ENCODE measurements around the gene TGM6.

TGM6 gene

GRCh38 chr20:2350606-2351005 is 30.1 kb upstream of the TGM6 start:
- Histone ChIP-seq H3K4me2 (ENCODE audit: low read length) (no peak overlapping the region), H3K79me2 (ENCODE audit: low read length) (no peaks in the 10 kb centered on the region), H3K27ac (ENCODE audit: low read length) (no peak overlapping the region), H4K20me1 (ENCODE audit: insufficient read depth, low read length) (no peaks in the 10 kb centered on the region), H3K27me3 (ENCODE audit: low read depth, low read length) (0 out of 2 replicates have a peak, but pooled peaks cover 10% of the 10 kb centered on the region), H3K9ac (ENCODE audit: low read length) (no peak overlapping the region), H3K4me1 (ENCODE audit: low read length) (peaks cover 20% of the 10 kb centered on the region), H3K9me3 (ENCODE audit: insufficient read depth, low read length) (no peaks in the 10 kb centered on the region), H3K36me3 (replicated peaks; ENCODE audit: low read depth, low read length) (no peaks in the 10 kb centered on the region), H3K4me3 (ENCODE audit: low read length) (no peak overlapping the region), H2AFZ (ENCODE audit: low read depth, low read length) (no peak overlapping the region)
- TF ChIP-seq EZH2phosphoT487 (IDR thresholded peaks at IDR 0.05; ENCODE audit: low read depth) (no peak), CTCF (IDR thresholded peaks at IDR 0.05; ENCODE audit: low read depth, low read length) (no peak)

- no peak overlapping the region for H3K4me2 ChIP-seq (ENCODE audit: low read length)
- 0 out of 2 replicates have a peak, but pooled peaks cover 10% of the 10 kb centered on the region for H3K27me3 ChIP-seq (ENCODE audit: low read depth, low read length)
- H3K36me3 ChIP-seq (replicated peaks; ENCODE audit: low read depth, low read length) = no peaks in the 10 kb centered on the region
- H3K4me1 ChIP-seq (ENCODE audit: low read length) = peaks cover 7% of the 10 kb centered on the region; the same call in 1 of the 2 replicates
- H3K4me3 ChIP-seq (ENCODE audit: low read length) = no peak overlapping the region
- H4K20me1 ChIP-seq (ENCODE audit: insufficient read depth, low read length) = no peaks in the 10 kb centered on the region
- TF ChIP-seq CTCF (IDR thresholded peaks at IDR 0.05; ENCODE audit: low read depth, low read length) (no peak), EZH2phosphoT487 (IDR thresholded peaks at IDR 0.05; ENCODE audit: low read depth) (no peak)
- no peak overlapping the region for H3K9ac ChIP-seq (ENCODE audit: low read length)
- no peak overlapping the region for H3K27ac ChIP-seq (ENCODE audit: low read length)
- no peaks in the 10 kb centered on the region for H3K9me3 ChIP-seq (ENCODE audit: insufficient read depth, low read length)
- no peaks in the 10 kb centered on the region for H3K79me2 ChIP-seq (ENCODE audit: low read length)
- H2AFZ ChIP-seq (ENCODE audit: low read depth, low read length) = peak overlapping the region; percentile 40
Measured at GRCh38 chr20:2353231-2353630, 27.5 kb upstream of the TGM6 start.

GRCh38 chr20:2357114-2357513 is 23.6 kb upstream of the TGM6 start:
- 0 out of 2 replicates have a peak, but pooled peaks cover 7% of the 10 kb centered on the region for H3K27me3 ChIP-seq (ENCODE audit: low read depth, low read length)
- no peak overlapping the region for H3K27ac ChIP-seq (ENCODE audit: low read length)
- H2AFZ ChIP-seq (ENCODE audit: low read depth, low read length) = no peak overlapping the region
- H3K4me3 ChIP-seq (ENCODE audit: low read length) = no peak overlapping the region
- H3K9ac ChIP-seq (ENCODE audit: low read length) = no peak overlapping the region
- no peaks in the 10 kb centered on the region for H3K79me2 ChIP-seq (ENCODE audit: low read length)
- TF ChIP-seq EZH2phosphoT487 (IDR thresholded peaks at IDR 0.05; ENCODE audit: low read depth) = no peak
- TF ChIP-seq CTCF (IDR thresholded peaks at IDR 0.05; ENCODE audit: low read depth, low read length) = no peak
- H4K20me1 ChIP-seq (ENCODE audit: insufficient read depth, low read length) = no peaks in the 10 kb centered on the region
- H3K4me2 ChIP-seq (ENCODE audit: low read length) = no peak overlapping the region
- peaks cover 10% of the 10 kb centered on the region; the same call in 1 of the 2 replicates for H3K9me3 ChIP-seq (ENCODE audit: insufficient read depth, low read length)
- no peaks in the 10 kb centered on the region for H3K36me3 ChIP-seq (replicated peaks; ENCODE audit: low read depth, low read length)
- peaks cover 7% of the 10 kb centered on the region; the same call in 1 of the 2 replicates for H3K4me1 ChIP-seq (ENCODE audit: low read length)

- H3K4me3 ChIP-seq (ENCODE audit: low read length) = no peak overlapping the region
- H2AFZ ChIP-seq (ENCODE audit: low read depth, low read length) = no peak overlapping the region
- no peak overlapping the region for H3K4me2 ChIP-seq (ENCODE audit: low read length)
- no peaks in the 10 kb centered on the region for H3K79me2 ChIP-seq (ENCODE audit: low read length)
- H3K9ac ChIP-seq (ENCODE audit: low read length) = no peak overlapping the region
- H3K9me3 ChIP-seq (ENCODE audit: insufficient read depth, low read length) = peaks cover 10% of the 10 kb centered on the region; the same call in 1 of the 2 replicates
- no peaks in the 10 kb centered on the region for H3K36me3 ChIP-seq (replicated peaks; ENCODE audit: low read depth, low read length)
- TF ChIP-seq CTCF (IDR thresholded peaks at IDR 0.05; ENCODE audit: low read depth, low read length) (no peak), EZH2phosphoT487 (IDR thresholded peaks at IDR 0.05; ENCODE audit: low read depth) (no peak)
- 0 out of 2 replicates have a peak, but pooled peaks cover 4% of the 10 kb centered on the region for H3K4me1 ChIP-seq (ENCODE audit: low read length)
- H3K27me3 ChIP-seq (ENCODE audit: low read depth, low read length) = 0 out of 2 replicates have a peak, but pooled peaks cover 7% of the 10 kb centered on the region
- no peak overlapping the region for H3K27ac ChIP-seq (ENCODE audit: low read length)
- H4K20me1 ChIP-seq (ENCODE audit: insufficient read depth, low read length) = no peaks in the 10 kb centered on the region
Measured at GRCh38 chr20:2358006-2358405, 22.7 kb upstream of the TGM6 start.

All from OCI-LY3 (cell line).